ENCODE results near the gene NR6A1.

- TF ChIP-seq CTCF (IDR thresholded peaks at IDR 0.05) (no peak), POLR2A (IDR thresholded peaks at IDR 0.05; ENCODE audit: low read depth) (no peak)
Measured at GRCh38 chr9:124808246-124808956, 37.3 kb upstream of the NR6A1 start.

Measured in esophagus muscularis mucosa (tissue), 3 donors.